Astrocyte (in vitro differentiated cells and primary cell): ENCODE measurements around the gene CA14. TPM values are rescaled to one million over a fixed set of nuclear protein-coding genes. Genes with fewer than 3 reads are reported as not detected.

Source experiments
- DNase-seq: peaks from one replicate; pipeline ENCODE4 v3.0.0-alpha.2; 2010; ENCODE audit warnings: low read depth
- FAIRE-seq: peaks from 2 replicates; lab custom pipeline; 2011; peaks lifted over from hg19 to GRCh38; lab: Jason Lieb, UNC
- H2AFZ ChIP-seq: 2 replicates; pipeline ENCODE4 v1.6.0; 2012; ENCODE audit warnings: low read depth, low read length, inconsistent platforms
- H3K27ac ChIP-seq: 2 replicates; pipeline ENCODE4 v1.5.1; 2011; ENCODE audit warnings: low read depth, low read length, inconsistent platforms
- H3K27me3 ChIP-seq: 2 replicates; pipeline ENCODE4 v1.6.0; 2011; ENCODE audit warnings: low read length, inconsistent platforms; ENCODE audit not compliant: insufficient read depth
- H3K36me3 ChIP-seq: 2 replicates; pipeline ENCODE4 v1.5.1; 2011; ENCODE audit warnings: low read length, inconsistent platforms; ENCODE audit not compliant: insufficient read depth
- H3K4me1 ChIP-seq: 2 replicates; pipeline ENCODE4 v1.5.1; 2011; ENCODE audit warnings: low read length, inconsistent platforms; ENCODE audit not compliant: insufficient read depth
- H3K4me2 ChIP-seq: 2 replicates; pipeline ENCODE4 v1.6.0; 2012; ENCODE audit warnings: low read length, inconsistent platforms
- H3K4me3 ChIP-seq: 2 replicates; pipeline ENCODE4 v1.5.1; 2011; ENCODE audit warnings: low read depth, mild to moderate bottlenecking, low read length, inconsistent platforms; ENCODE audit not compliant: insufficient read depth
- H3K79me2 ChIP-seq: 2 replicates; pipeline ENCODE4 v1.6.0; 2012; ENCODE audit warnings: mild to moderate bottlenecking, low read length, inconsistent platforms; ENCODE audit not compliant: insufficient read depth
- H3K9ac ChIP-seq: 2 replicates; pipeline ENCODE4 v1.6.0; 2012; ENCODE audit warnings: mild to moderate bottlenecking, low read length, inconsistent platforms
- H3K9me3 ChIP-seq: 2 replicates; pipeline ENCODE4 v1.5.1; 2012; ENCODE audit warnings: low read depth, mild to moderate bottlenecking, low read length, inconsistent platforms; ENCODE audit not compliant: insufficient read depth
- H4K20me1 ChIP-seq: 2 replicates; pipeline ENCODE4 v1.6.0; 2012; ENCODE audit warnings: low read length, inconsistent platforms; ENCODE audit not compliant: insufficient read depth
- H3K27ac Mint-ChIP-seq: one replicate; pipeline ENCODE4 v1.8.0; 2021; ENCODE audit warnings: mild to moderate bottlenecking, mixed read lengths; ENCODE audit not compliant: unreplicated experiment
- H3K27me3 Mint-ChIP-seq: one replicate; pipeline ENCODE4 v1.8.0; 2021; ENCODE audit warnings: low read depth, mixed read lengths; ENCODE audit not compliant: unreplicated experiment
- H3K36me3 Mint-ChIP-seq: one replicate; pipeline ENCODE4 v1.8.0; 2021; ENCODE audit warnings: low read depth, mixed read lengths; ENCODE audit not compliant: unreplicated experiment
- H3K4me1 Mint-ChIP-seq: one replicate; pipeline ENCODE4 v1.8.0; 2021; ENCODE audit warnings: low read depth, mixed read lengths; ENCODE audit not compliant: unreplicated experiment
- H3K4me3 Mint-ChIP-seq: one replicate; pipeline ENCODE4 v1.8.0; 2021; ENCODE audit warnings: mild to moderate bottlenecking, moderate library complexity, mixed read lengths; ENCODE audit not compliant: unreplicated experiment
- H3K9me3 Mint-ChIP-seq: one replicate; pipeline ENCODE4 v1.8.0; 2021; ENCODE audit warnings: mild to moderate bottlenecking, mixed read lengths; ENCODE audit not compliant: unreplicated experiment
- EZH2 ChIP-seq: IDR thresholded peaks from 2 replicates; pipeline ENCODE4 v1.6.1; 2012; ENCODE audit warnings: mild to moderate bottlenecking, low read length, inconsistent platforms; ENCODE audit not compliant: insufficient read depth
- total RNA-seq: library from RNA; stranded (reverse); gene quantifications from 2 replicates; pipeline ENCODE4 v1.2.1, GENCODE V29; 2021
- TF ChIP-seq, protein P1 (sequence below): IDR thresholded peaks from 2 replicates; pipeline ENCODE4 v1.5.1; 2011; ENCODE audit warnings: low read depth, mild to moderate bottlenecking, inconsistent platforms, low read length, moderate library complexity; ENCODE audit not compliant: insufficient read depth

CA14 gene
- total RNA-seq, 1 donor from 2014 or later: 1.2 TPM

GRCh38 chr1:150288822-150289221 lies 31.2 kb downstream of the CA14 start:
- H3K4me2 ChIP-seq: no peak overlapping the region
- Mint-ChIP-seq H3K27me3 (no peaks in the 10 kb centered on the region), H3K4me3 (no peak overlapping the region), H3K27ac (no peak overlapping the region), H3K9me3 (peaks cover 2% of the 10 kb centered on the region), H3K36me3 (peaks cover 9% of the 10 kb centered on the region), H3K4me1 (no peaks in the 10 kb centered on the region)
- no peak overlapping the region for H2AFZ ChIP-seq
- H3K9me3 ChIP-seq: no peaks in the 10 kb centered on the region
- peaks cover 4% of the 10 kb centered on the region for H3K79me2 ChIP-seq
- DNase-seq (no peak), FAIRE-seq (no peak)
- no peak overlapping the region for H3K9ac ChIP-seq
- no peak overlapping the region for H3K27ac ChIP-seq
- H3K36me3 ChIP-seq: no peaks in the 10 kb centered on the region
- no peak overlapping the region for H3K4me3 ChIP-seq
- H4K20me1 ChIP-seq: no peaks in the 10 kb centered on the region
- H3K4me1 ChIP-seq: peaks cover 4% of the 10 kb centered on the region
- TF ChIP-seq, protein P1, sequence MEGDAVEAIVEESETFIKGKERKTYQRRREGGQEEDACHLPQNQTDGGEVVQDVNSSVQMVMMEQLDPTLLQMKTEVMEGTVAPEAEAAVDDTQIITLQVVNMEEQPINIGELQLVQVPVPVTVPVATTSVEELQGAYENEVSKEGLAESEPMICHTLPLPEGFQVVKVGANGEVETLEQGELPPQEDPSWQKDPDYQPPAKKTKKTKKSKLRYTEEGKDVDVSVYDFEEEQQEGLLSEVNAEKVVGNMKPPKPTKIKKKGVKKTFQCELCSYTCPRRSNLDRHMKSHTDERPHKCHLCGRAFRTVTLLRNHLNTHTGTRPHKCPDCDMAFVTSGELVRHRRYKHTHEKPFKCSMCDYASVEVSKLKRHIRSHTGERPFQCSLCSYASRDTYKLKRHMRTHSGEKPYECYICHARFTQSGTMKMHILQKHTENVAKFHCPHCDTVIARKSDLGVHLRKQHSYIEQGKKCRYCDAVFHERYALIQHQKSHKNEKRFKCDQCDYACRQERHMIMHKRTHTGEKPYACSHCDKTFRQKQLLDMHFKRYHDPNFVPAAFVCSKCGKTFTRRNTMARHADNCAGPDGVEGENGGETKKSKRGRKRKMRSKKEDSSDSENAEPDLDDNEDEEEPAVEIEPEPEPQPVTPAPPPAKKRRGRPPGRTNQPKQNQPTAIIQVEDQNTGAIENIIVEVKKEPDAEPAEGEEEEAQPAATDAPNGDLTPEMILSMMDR: no peak
- no peak for TF ChIP-seq EZH2
- no peaks in the 10 kb centered on the region for H3K27me3 ChIP-seq

- FAIRE-seq (peak; percentile 62), DNase-seq (peak; percentile 84)
- H3K4me1 Mint-ChIP-seq: peaks cover 12% of the 10 kb centered on the region
- peaks cover 5% of the 10 kb centered on the region for H3K36me3 Mint-ChIP-seq
- Histone ChIP-seq H3K27ac (peak within 1 kb of the TSS; percentile 77), H3K9ac (peak within 1 kb of the TSS; percentile 92), H3K4me1 (peaks cover 4% of the 10 kb centered on the region), H4K20me1 (peaks cover 4% of the 10 kb centered on the region), H3K27me3 (no peaks in the 10 kb centered on the region), H3K4me3 (peak within 1 kb of the TSS; percentile 96), H3K36me3 (peaks cover 4% of the 10 kb centered on the region), H3K9me3 (no peaks in the 10 kb centered on the region), H3K79me2 (peaks cover 43% of the 10 kb centered on the region), H3K4me2 (peak within 1 kb of the TSS; percentile 91), H2AFZ (peak within 1 kb of the TSS; percentile 90)
- peak within 1 kb of the TSS; percentile 99 for H3K4me3 Mint-ChIP-seq
- H3K27ac Mint-ChIP-seq: peak within 1 kb of the TSS; percentile 98
- TF ChIP-seq, protein P1: no peak
- no peak for TF ChIP-seq EZH2
- no peaks in the 10 kb centered on the region for H3K9me3 Mint-ChIP-seq
- H3K27me3 Mint-ChIP-seq: no peaks in the 10 kb centered on the region
Observed at GRCh38 chr1:150293433-150294253, 36.1 kb downstream of the CA14 start, which contains the start of gene MRPS21. TSS of gene MRPS21 (plus strand) at chr1:150293861. CDS start at chr1:150294367, 506 bp downstream.

DNA sequence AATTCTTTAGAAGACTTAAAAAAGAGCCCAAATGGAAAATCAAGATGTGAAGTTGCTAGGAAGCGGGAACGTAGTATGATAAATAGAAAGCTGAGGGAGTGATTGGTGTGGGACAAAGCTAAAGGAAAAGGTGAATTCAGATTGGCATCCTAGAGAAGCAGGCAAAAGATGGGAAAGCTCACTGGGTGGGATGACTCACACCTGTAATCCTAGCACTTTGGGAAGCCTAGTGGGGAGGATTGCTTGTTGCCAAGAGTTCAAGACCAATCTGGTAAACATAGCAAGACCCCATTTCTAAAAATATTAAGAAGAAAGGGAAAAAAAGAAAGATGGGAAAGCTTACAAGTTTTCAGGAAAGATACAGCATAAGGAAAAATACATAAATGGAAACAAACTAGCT lies 37.9 kb downstream of the CA14 start:
- Histone ChIP-seq H2AFZ (no peak overlapping the region), H3K27ac (no peak overlapping the region), H4K20me1 (peaks cover 9% of the 10 kb centered on the region), H3K9me3 (no peaks in the 10 kb centered on the region), H3K9ac (no peak overlapping the region), H3K27me3 (no peaks in the 10 kb centered on the region), H3K79me2 (peaks cover 57% of the 10 kb centered on the region), H3K36me3 (peaks cover 7% of the 10 kb centered on the region), H3K4me1 (peaks cover 4% of the 10 kb centered on the region), H3K4me2 (no peak overlapping the region), H3K4me3 (no peak overlapping the region)
- FAIRE-seq (no peak), DNase-seq (no peak)
- H3K4me3 Mint-ChIP-seq: peak overlapping the region; percentile 71
- H3K4me1 Mint-ChIP-seq: peaks cover 12% of the 10 kb centered on the region
- H3K9me3 Mint-ChIP-seq: no peaks in the 10 kb centered on the region
- TF ChIP-seq EZH2: no peak
- TF ChIP-seq, protein P1: no peak
- peak overlapping the region; percentile 7 for H3K27ac Mint-ChIP-seq
- peaks cover 5% of the 10 kb centered on the region for H3K36me3 Mint-ChIP-seq
- no peaks in the 10 kb centered on the region for H3K27me3 Mint-ChIP-seq
